ENCODE measurements around the gene PPARG.

Gene PPARG

DNA sequence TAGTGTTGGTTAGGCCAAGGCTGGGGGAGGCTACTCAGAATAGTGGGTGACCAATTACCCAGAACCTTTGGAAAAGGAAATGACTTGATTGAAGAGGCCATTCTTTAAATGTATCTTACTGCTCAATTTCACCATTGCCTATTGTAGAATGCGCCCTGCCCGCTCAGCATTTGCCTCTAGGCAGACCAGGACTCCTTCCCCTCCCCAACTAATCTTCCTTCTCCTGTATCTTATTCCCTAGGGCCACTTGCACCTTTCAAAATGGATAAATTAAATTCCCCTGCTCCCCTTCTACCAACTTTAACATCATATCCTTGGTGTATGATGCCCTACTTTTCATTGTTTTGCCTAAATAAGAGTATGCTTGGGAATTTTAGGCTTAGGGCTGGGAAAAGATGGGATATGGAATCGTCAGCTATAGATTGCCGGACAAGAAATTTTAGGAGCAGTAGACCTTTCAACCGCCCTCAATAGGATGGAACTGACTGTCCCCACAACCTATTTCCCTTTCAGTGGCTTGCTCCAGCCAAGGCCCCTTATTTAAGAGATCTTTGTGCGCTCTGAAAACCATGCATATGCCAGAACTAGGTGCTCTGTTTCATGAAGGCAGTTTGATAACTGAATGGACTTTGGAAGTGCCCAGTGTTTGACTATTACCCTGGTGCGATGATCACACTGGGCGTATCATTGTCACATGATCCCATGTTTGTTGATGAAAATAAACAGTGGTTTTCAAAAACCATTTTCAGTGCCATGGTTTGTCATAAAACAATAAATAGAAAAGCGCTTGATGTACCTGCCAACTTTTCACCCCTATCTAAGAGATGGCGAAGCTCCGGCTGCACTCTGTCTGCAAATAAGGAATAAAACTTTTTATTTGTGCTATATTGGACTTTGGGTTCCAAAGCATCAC lies 121.1 kb downstream of the PPARG start:
- POLR2A ChIA-PET, result no interaction called here
- TF ChIP-seq, protein P1, sequence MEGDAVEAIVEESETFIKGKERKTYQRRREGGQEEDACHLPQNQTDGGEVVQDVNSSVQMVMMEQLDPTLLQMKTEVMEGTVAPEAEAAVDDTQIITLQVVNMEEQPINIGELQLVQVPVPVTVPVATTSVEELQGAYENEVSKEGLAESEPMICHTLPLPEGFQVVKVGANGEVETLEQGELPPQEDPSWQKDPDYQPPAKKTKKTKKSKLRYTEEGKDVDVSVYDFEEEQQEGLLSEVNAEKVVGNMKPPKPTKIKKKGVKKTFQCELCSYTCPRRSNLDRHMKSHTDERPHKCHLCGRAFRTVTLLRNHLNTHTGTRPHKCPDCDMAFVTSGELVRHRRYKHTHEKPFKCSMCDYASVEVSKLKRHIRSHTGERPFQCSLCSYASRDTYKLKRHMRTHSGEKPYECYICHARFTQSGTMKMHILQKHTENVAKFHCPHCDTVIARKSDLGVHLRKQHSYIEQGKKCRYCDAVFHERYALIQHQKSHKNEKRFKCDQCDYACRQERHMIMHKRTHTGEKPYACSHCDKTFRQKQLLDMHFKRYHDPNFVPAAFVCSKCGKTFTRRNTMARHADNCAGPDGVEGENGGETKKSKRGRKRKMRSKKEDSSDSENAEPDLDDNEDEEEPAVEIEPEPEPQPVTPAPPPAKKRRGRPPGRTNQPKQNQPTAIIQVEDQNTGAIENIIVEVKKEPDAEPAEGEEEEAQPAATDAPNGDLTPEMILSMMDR (IDR thresholded peaks at IDR 0.05; ENCODE audit: control extremely low read depth, extremely low read depth, low read depth, missing control alignments), result no peak
- CTCF ChIA-PET, result no interaction called here

DNA sequence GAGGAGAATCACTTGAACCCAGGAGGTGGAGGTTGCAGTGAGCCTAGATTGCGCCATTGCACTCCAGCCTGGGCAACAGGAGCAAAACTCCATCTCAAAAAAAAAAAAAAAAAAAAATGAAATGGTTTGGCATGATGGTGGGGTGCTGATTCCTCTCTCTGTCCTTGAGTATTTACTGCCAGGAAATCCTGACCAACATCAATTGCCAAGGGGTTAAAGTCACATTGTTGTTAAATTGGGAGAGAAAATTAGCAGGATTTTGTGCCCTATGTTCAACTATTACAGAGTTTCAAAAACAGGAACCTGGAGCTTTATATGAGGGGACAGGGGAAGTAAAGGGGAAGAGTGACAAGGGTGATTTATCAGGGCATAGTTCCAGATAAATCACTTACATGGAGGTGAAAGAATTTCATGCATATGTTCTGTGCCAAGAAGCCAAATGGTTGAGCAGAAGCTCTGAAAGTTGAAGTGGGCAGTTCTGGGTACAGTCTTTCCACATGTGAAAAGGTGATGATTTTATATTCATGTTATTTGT lies 124.9 kb downstream of the PPARG start:
- no peak for DNase-seq (ENCODE audit: extremely low spot score)
- ChIA-PET CTCF (interaction anchor here (0.8 kb wide), 1 partner anchor 15 kb away, joined by 3 read pairs; no protein-coding TSS in a partner anchor), POLR2A (no interaction called here)
- TF ChIP-seq, protein P1 (IDR thresholded peaks at IDR 0.05; ENCODE audit: control extremely low read depth, extremely low read depth, low read depth, missing control alignments), result no peak

More for the DNA sequence above, 121.1 kb downstream of the PPARG start:
- DNase-seq (ENCODE audit: extremely low spot score), result no peak

DNA sequence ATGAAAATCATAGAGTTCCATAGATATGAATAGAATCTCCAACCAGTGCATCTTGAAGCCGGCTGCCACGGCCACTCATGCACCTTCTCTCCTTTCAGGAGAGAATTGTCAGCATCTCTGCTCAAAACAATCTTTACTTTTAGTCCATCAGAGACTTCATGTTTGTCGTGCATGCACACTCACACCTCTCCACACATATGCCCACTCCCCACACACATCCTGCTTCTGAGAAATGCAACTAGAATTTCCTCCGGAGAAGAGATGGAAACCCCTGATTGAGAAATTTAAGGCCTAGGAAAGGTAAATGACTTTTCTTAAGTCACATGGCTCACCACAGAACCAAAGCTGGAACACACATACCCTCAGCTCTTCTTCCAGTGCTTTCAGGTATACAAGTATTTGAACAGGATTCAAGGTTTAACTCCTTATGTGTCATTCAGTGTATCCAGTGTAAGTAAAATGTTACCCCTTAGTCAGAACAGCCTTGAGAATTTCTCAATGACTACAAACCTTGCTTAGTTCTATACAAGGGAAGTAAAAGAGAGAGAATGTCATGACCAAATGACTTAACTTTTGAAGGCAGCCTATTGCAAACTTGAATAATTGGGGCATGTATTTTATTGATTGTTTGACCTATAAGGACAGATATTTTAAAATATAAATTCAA lies 126.3 kb downstream of the PPARG start:
- CTCF ChIA-PET, result no interaction called here
- POLR2A ChIA-PET, result no interaction called here
- no peak for DNase-seq (ENCODE audit: extremely low spot score)
- TF ChIP-seq, protein P1 (IDR thresholded peaks at IDR 0.05; ENCODE audit: control extremely low read depth, extremely low read depth, low read depth, missing control alignments), result no peak

DNA sequence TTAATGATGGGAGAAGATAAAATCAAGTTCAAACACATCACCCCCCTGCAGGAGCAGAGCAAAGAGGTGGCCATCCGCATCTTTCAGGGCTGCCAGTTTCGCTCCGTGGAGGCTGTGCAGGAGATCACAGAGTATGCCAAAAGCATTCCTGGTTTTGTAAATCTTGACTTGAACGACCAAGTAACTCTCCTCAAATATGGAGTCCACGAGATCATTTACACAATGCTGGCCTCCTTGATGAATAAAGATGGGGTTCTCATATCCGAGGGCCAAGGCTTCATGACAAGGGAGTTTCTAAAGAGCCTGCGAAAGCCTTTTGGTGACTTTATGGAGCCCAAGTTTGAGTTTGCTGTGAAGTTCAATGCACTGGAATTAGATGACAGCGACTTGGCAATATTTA lies 127.9 kb downstream of the PPARG start:
- ChIA-PET CTCF (no interaction called here), POLR2A (no interaction called here)
- TF ChIP-seq, protein P1 (IDR thresholded peaks at IDR 0.05; ENCODE audit: control extremely low read depth, extremely low read depth, low read depth, missing control alignments), result no peak
- no peak for DNase-seq (ENCODE audit: extremely low spot score)

DNA sequence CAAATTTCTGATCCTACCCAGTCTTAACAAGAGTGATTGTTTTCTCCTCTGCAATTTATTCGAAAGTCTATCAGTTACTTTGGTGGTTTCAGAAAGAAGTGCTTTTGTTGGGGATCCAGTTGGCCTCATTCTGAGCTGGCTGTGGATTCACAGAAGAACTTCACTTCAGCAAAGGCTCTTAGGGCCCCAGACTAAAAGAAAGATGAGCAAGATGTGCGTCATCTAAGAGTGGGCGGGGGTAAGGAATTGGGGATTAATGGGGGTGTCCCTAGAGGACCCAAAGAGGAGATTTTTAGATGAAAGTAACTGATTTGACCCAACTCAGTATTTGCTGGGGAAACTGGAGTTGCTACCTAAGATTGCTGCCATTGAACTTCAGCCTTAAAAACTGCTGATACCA lies 131.5 kb downstream of the PPARG start:
- ChIA-PET CTCF (no interaction called here), POLR2A (no interaction called here)
- TF ChIP-seq, protein P1 (IDR thresholded peaks at IDR 0.05; ENCODE audit: control extremely low read depth, extremely low read depth, low read depth, missing control alignments), result no peak
- no peak for DNase-seq (ENCODE audit: extremely low spot score)

DNA sequence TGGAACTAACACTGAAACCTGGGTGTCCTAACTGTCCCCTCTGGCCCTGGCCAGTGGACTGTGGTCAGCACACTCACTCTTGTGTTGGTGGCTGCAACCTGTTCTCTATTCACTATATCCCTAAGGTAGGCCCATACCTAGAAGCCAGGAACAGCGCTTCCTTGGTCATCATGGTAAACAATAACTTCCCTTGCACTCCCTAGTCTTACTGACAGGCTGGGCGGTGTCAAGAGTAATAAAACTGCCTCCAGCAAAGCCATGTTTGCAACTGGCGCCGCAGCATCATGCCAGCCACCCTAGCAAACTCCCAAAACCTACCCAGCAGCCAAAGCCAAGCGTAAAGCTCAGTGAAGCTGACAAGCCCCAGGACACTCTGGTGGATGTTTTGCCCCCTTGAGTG lies 132.3 kb downstream of the PPARG start:
- TF ChIP-seq, protein P1 (IDR thresholded peaks at IDR 0.05; ENCODE audit: control extremely low read depth, extremely low read depth, low read depth, missing control alignments), result no peak
- ChIA-PET CTCF (no interaction called here), POLR2A (no interaction called here)
- no peak for DNase-seq (ENCODE audit: extremely low spot score)

Measured in GM10248 (cell line).